Activated CD8-positive, alpha-beta memory T cell treated with anti-CD3 and anti-CD28 coated beads for 36 hours (primary cell): ENCODE measurements around the gene TMEM191C. TPM values are rescaled to one million over a fixed set of nuclear protein-coding genes. Genes with fewer than 3 reads are reported as not detected.
"Not testable (repeated sequence)": the region's sequence is repeated elsewhere in the genome, so short reads cannot be mapped to it uniquely, and the experiment has no call there.

Experiments used
- CTCF ChIA-PET: fragments of 350-600 bp; sonication (Branson Sonifier 250); formaldehyde crosslinking; loops from one replicate; lab custom pipeline; 2021; ENCODE audit warnings: antibody characterized with exemption; lab: Charles Lee
- POLR2A ChIA-PET: fragments of 350-600 bp; sonication (Branson Sonifier 250); formaldehyde crosslinking; loops from one replicate; lab custom pipeline; 2021; ENCODE audit warnings: antibody characterized with exemption; lab: Charles Lee
- total RNA-seq, 2 experiments: library from RNA; stranded (reverse); gene quantifications; one replicate each; pipeline ENCODE4 v1.2.3, GENCODE V29; 2021

TMEM191C gene
- total RNA-seq, 2 experiments from 2014 or later: 0.99 to 1.4 TPM

GRCh38 chr22:21445437-21446127 is 21.6 kb upstream of the TMEM191C start:
- ChIA-PET CTCF (no interaction called here), POLR2A (no interaction called here)

GRCh38 chr22:21446128-21446826 is 20.9 kb upstream of the TMEM191C start:
- POLR2A ChIA-PET: no interaction called here
- CTCF ChIA-PET: no interaction called here

GRCh38 chr22:21446827-21447690 is 20.1 kb upstream of the TMEM191C start:
- CTCF ChIA-PET: no interaction called here
- POLR2A ChIA-PET: no interaction called here

- CTCF ChIA-PET: no interaction called here
- POLR2A ChIA-PET: no interaction called here
Observed at GRCh38 chr22:21447694-21448402, 19.3 kb upstream of the TMEM191C start.

- ChIA-PET POLR2A (no interaction called here), CTCF (no interaction called here)
Observed at GRCh38 chr22:21448627-21449416, 18.4 kb upstream of the TMEM191C start.

- ChIA-PET POLR2A (no interaction called here), CTCF (no interaction called here)
Observed at GRCh38 chr22:21449531-21450319, 17.5 kb upstream of the TMEM191C start.

- ChIA-PET POLR2A (no interaction called here), CTCF (no interaction called here)
Observed at GRCh38 chr22:21450320-21450831, 16.8 kb upstream of the TMEM191C start.

- POLR2A ChIA-PET: no interaction called here
- CTCF ChIA-PET: no interaction called here
Observed at GRCh38 chr22:21450858-21451353, 16.3 kb upstream of the TMEM191C start.

GRCh38 chr22:21451545-21452520 is 15.4 kb upstream of the TMEM191C start:
- CTCF ChIA-PET: no interaction called here
- POLR2A ChIA-PET: no interaction called here

GRCh38 chr22:21452666-21453065 is 14.5 kb upstream of the TMEM191C start:
- CTCF ChIA-PET, POLR2A ChIA-PET: not testable (repeated sequence)

GRCh38 chr22:21454998-21455333 is 12.2 kb upstream of the TMEM191C start:
- CTCF ChIA-PET, POLR2A ChIA-PET: not testable (repeated sequence)

GRCh38 chr22:21455334-21456089 is 11.7 kb upstream of the TMEM191C start:
- ChIA-PET CTCF (no interaction called here), POLR2A (no interaction called here)

GRCh38 chr22:21457023-21457787 is 10.0 kb upstream of the TMEM191C start:
- ChIA-PET CTCF (no interaction called here), POLR2A (no interaction called here)

- POLR2A ChIA-PET, CTCF ChIA-PET: not testable (repeated sequence)
Observed at GRCh38 chr22:21462672-21463071, 4.5 kb upstream of the TMEM191C start.
